Brain microvascular endothelial cell (primary cell): ENCODE measurements around the gene SGSH.

Experiments used
- DNase-seq: peaks from one replicate; pipeline ENCODE4 v3.0.0-alpha.2; 2020
- H3K27ac ChIP-seq: fragments of 250-450 bp; sonication (Bioruptor Pico); 2 replicates; pipeline ENCODE4 v1.5.1; 2020; ENCODE audit warnings: mild to moderate bottlenecking, moderate library complexity
- H3K27me3 ChIP-seq: fragments of 250-450 bp; sonication (Bioruptor Pico); replicated peaks from 2 replicates; pipeline ENCODE4 v1.5.1; 2020; ENCODE audit warnings: mild to moderate bottlenecking
- H3K36me3 ChIP-seq: fragments of 250-450 bp; sonication (Bioruptor Pico); replicated peaks from 2 replicates; pipeline ENCODE4 v1.5.1; 2020; ENCODE audit warnings: mild to moderate bottlenecking
- H3K4me3 ChIP-seq: 2 replicates; pipeline ENCODE4 v1.5.1; 2011; ENCODE audit warnings: low read depth, mild to moderate bottlenecking, control low read depth, low read length, moderate library complexity
- CTCF ChIP-seq: IDR thresholded peaks from 2 replicates; pipeline ENCODE4 v1.5.1; 2011; ENCODE audit warnings: low read depth, mild to moderate bottlenecking, moderate library complexity, low read length, control low read depth, inconsistent platforms; ENCODE audit errors: missing control alignments
- in situ Hi-C: cut with HindIII; loops from 2 replicates; pipeline ENCODE4 v1.10.0; 2017; ENCODE audit warnings: low sequenced_read_pairs, low pct_ligation_motif_present

SGSH gene

GRCh38 chr17:80256034-80256350, 35.9 kb upstream of the SGSH start:
- in situ Hi-C loops, result no loop called here
- Histone ChIP-seq H3K27ac (no peak overlapping the region), H3K4me3 (no peak overlapping the region), H3K36me3 (peaks cover 3% of the 10 kb centered on the region), H3K27me3 (no peaks in the 10 kb centered on the region)
- DNase-seq, result no peak
- TF ChIP-seq CTCF, result no peak

GRCh38 chr17:80254396-80255251, 34.5 kb upstream of the SGSH start:
- H3K4me3 ChIP-seq, result no peak overlapping the region
- no peak for TF ChIP-seq CTCF
- no peaks in the 10 kb centered on the region for H3K27me3 ChIP-seq
- no peaks in the 10 kb centered on the region for H3K36me3 ChIP-seq
- in situ Hi-C loops, result no loop called here
- DNase-seq, result peak; percentile 82
- H3K27ac ChIP-seq, result peak overlapping the region; percentile 61

- no peak for DNase-seq
- in situ Hi-C loops, result no loop called here
- no peak overlapping the region for H3K4me3 ChIP-seq
- H3K36me3 ChIP-seq, result no peaks in the 10 kb centered on the region
- H3K27me3 ChIP-seq, result no peaks in the 10 kb centered on the region
- TF ChIP-seq CTCF, result no peak
- H3K27ac ChIP-seq, result no peak overlapping the region
Observed at GRCh38 chr17:80253631-80254395, 33.7 kb upstream of the SGSH start.

- Histone ChIP-seq H3K36me3 (no peaks in the 10 kb centered on the region), H3K4me3 (no peak overlapping the region), H3K27ac (no peak overlapping the region), H3K27me3 (no peaks in the 10 kb centered on the region)
- in situ Hi-C loops, result no loop called here
- peak; percentile 57 for TF ChIP-seq CTCF
- no peak for DNase-seq
Observed at GRCh38 chr17:80252871-80253270, 32.7 kb upstream of the SGSH start.

GRCh38 chr17:80251966-80252365, 31.8 kb upstream of the SGSH start:
- Histone ChIP-seq H3K36me3 (no peaks in the 10 kb centered on the region), H3K4me3 (no peak overlapping the region), H3K27me3 (no peaks in the 10 kb centered on the region), H3K27ac (no peak overlapping the region)
- no peak for DNase-seq
- TF ChIP-seq CTCF, result no peak
- in situ Hi-C loops, result no loop called here
